GM12892 (cell line): Measurements from ENCODE around the gene LMX1B.

Experiments used
- POLR2A ChIP-seq: IDR thresholded peaks from 2 replicates; pipeline ENCODE4 v1.6.1; 2011; ENCODE audit warnings: low read depth, low read length, control low read depth
- POLR2AphosphoS5 ChIP-seq: IDR thresholded peaks from 2 replicates; pipeline ENCODE4 v1.6.1; 2011; ENCODE audit warnings: low read depth, low read length, control low read depth
- TAF1 ChIP-seq: IDR thresholded peaks from 2 replicates; pipeline ENCODE4 v1.6.1; 2011; ENCODE audit warnings: low read depth, mild to moderate bottlenecking, control low read depth, low read length, borderline replicate concordance

DNA sequence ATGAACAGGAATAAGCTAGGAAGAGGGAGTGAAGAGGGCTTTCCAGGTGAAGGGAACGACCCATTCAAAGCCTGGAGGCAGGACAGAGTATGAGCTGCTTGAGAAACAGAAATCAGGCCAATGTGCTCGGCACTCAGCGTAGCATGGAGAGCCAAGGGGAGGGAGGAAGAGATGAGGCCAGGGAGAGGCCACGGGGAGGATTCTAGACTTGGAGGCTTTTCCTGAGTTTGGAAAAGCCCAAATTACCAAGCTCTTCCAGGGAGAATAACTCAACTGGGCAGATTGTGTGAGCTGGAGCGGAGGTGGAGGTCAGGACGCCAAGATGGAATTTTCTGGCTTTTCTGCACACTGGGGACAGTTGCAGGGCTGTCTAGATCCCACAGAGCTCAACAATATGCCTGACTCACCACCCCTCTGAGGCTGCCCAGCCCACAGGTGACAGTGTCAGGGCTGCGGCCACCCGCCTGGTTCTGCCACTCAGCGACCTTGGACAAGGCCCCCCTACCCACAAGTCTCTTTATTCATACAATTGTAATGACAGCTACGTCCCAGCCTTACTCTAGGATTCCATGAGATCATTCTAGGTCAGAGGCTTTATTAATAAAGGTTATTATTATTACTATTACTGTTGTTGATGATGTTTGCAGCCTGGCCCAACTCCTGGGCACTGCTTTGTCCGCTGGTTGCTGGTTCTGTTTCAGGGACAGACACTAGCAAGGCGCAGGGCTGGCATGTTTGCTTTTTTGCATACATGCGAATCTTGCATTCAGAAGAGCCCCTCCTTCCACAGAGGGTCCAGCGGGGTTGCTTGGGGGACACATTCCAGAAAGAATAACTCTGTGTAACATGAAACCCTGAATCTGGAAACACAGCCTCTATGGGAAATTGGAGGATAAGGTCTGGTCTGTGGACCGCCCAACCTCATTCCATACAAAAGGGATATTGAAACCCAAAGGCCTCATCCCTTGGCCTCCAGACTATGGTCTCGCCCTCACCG is 9.4 kb upstream of the LMX1B start:
- TF ChIP-seq POLR2A (no peak), POLR2AphosphoS5 (no peak), TAF1 (no peak)
